ENCODE results near the gene PPARA. TPM values are rescaled to one million over a fixed set of nuclear protein-coding genes. Genes with fewer than 3 reads are reported as not detected.
A peak's percentile ranks its signal among the peaks of the same experiment; 100 is the strongest.

PPARA gene
- total and polyA plus RNA-seq, 7 experiments from 2014 or later, result 3.7 to 21.6 (median 16.4) TPM

- H3K9me3 Mint-ChIP-seq, result no peaks in the 10 kb centered on the region
- Histone ChIP-seq H3K4me1 (ENCODE audit: control insufficient read depth in 2 of 2, insufficient read depth in 2 of 2, low read length in 2 of 2) (no peaks in the 10 kb centered on the region), H3K9me3 (ENCODE audit: control insufficient read depth in 2 of 3, low read length in 3 of 3) (no peaks in the 10 kb centered on the region), H3K36me3 (ENCODE audit: control insufficient read depth in 2 of 3, insufficient read depth in 3 of 3, low read length in 3 of 3) (peaks cover 0 to 51% (median 0%) of the 10 kb centered on the region in 3 experiments), H3K27me3 (ENCODE audit: control insufficient read depth in 2 of 2, insufficient read depth in 2 of 2, low read length in 2 of 2) (no peaks in the 10 kb centered on the region), H3K27ac (ENCODE audit: low read depth, low read length) (no peak overlapping the region), H3K4me3 (ENCODE audit: low read length) (no peak overlapping the region)
- no peak for DNase-seq
- ChIA-PET POLR2A (no interaction called here), CTCF (no interaction called here)
- no peaks in the 10 kb centered on the region for H3K27me3 Mint-ChIP-seq
- no peaks in the 10 kb centered on the region for H3K36me3 Mint-ChIP-seq
- intact Hi-C loops (cut with micrococcal nuclease), result no loop called here
- no peaks in the 10 kb centered on the region for H3K4me1 Mint-ChIP-seq
- ATAC-seq, result no peak
- H3K27ac Mint-ChIP-seq, result peak overlapping the region in 1 of 9 donors; percentile 51
- no peak overlapping the region for H3K4me3 Mint-ChIP-seq
Observed at GRCh38 chr22:46108564-46109473, 41.5 kb upstream of the PPARA start.

- no peaks in the 10 kb centered on the region for H3K9me3 Mint-ChIP-seq
- H3K36me3 Mint-ChIP-seq, result no peaks in the 10 kb centered on the region
- H3K4me3 Mint-ChIP-seq, result no peak overlapping the region
- no peaks in the 10 kb centered on the region for H3K4me1 ChIP-seq (ENCODE audit: control insufficient read depth in 2 of 2, insufficient read depth in 2 of 2, low read length in 2 of 2)
- H3K27me3 ChIP-seq (ENCODE audit: control insufficient read depth in 2 of 2, insufficient read depth in 2 of 2, low read length in 2 of 2), result no peaks in the 10 kb centered on the region
- no peaks in the 10 kb centered on the region for H3K27me3 Mint-ChIP-seq
- H3K4me1 Mint-ChIP-seq, result no peaks in the 10 kb centered on the region
- no peaks in the 10 kb centered on the region for H3K9me3 ChIP-seq (ENCODE audit: control insufficient read depth in 2 of 3, low read length in 3 of 3)
- no peak for ATAC-seq
- ChIA-PET CTCF (no interaction called here), POLR2A (no interaction called here)
- no peak for DNase-seq
- peak overlapping the region in 2 of 9 donors; percentile 51 to 58 for H3K27ac Mint-ChIP-seq
- intact Hi-C loops (cut with micrococcal nuclease), result loop anchor here in 1 of 2 donors (5.0 kb wide), 1 partner anchor 37 kb away; no protein-coding TSS in a partner anchor
- H3K36me3 ChIP-seq (ENCODE audit: control insufficient read depth in 2 of 3, insufficient read depth in 3 of 3, low read length in 3 of 3), result peaks cover 0 to 50% (median 0%) of the 10 kb centered on the region in 3 experiments
- H3K4me3 ChIP-seq (ENCODE audit: low read length), result no peak overlapping the region
- no peak overlapping the region for H3K27ac ChIP-seq (ENCODE audit: low read depth, low read length)
Observed at GRCh38 chr22:46109474-46110003, 40.8 kb upstream of the PPARA start.

GRCh38 chr22:46110215-46110614 is 40.1 kb upstream of the PPARA start:
- no peak overlapping the region for H3K27ac Mint-ChIP-seq
- H3K27me3 ChIP-seq (ENCODE audit: control insufficient read depth in 2 of 2, insufficient read depth in 2 of 2, low read length in 2 of 2), result no peaks in the 10 kb centered on the region
- H3K36me3 ChIP-seq (ENCODE audit: control insufficient read depth in 2 of 3, insufficient read depth in 3 of 3, low read length in 3 of 3), result peaks cover 0 to 43% (median 0%) of the 10 kb centered on the region in 3 experiments
- CTCF ChIA-PET, result no interaction called here
- no peaks in the 10 kb centered on the region for H3K9me3 Mint-ChIP-seq
- DNase-seq (no peak), ATAC-seq (no peak)
- H3K9me3 ChIP-seq (ENCODE audit: control insufficient read depth in 2 of 3, low read length in 3 of 3), result no peaks in the 10 kb centered on the region
- no peak overlapping the region for H3K4me3 Mint-ChIP-seq
- no peaks in the 10 kb centered on the region for H3K36me3 Mint-ChIP-seq
- peaks cover 0 to 3% (median 0%) of the 10 kb centered on the region in 7 donors for H3K4me1 Mint-ChIP-seq
- POLR2A ChIA-PET, result no interaction called here
- H3K27ac ChIP-seq (ENCODE audit: low read depth, low read length), result no peak overlapping the region
- H3K4me1 ChIP-seq (ENCODE audit: control insufficient read depth in 2 of 2, insufficient read depth in 2 of 2, low read length in 2 of 2), result no peaks in the 10 kb centered on the region
- H3K4me3 ChIP-seq (ENCODE audit: low read length), result no peak overlapping the region
- intact Hi-C loops (cut with micrococcal nuclease), result loop anchor here in 1 of 2 donors (5.0 kb wide), 1 partner anchor 38 kb away; no protein-coding TSS in a partner anchor
- H3K27me3 Mint-ChIP-seq, result no peaks in the 10 kb centered on the region

GRCh38 chr22:46111645-46112306 is 38.5 kb upstream of the PPARA start:
- ATAC-seq (no peak), DNase-seq (no peak)
- no peak overlapping the region for H3K27ac ChIP-seq (ENCODE audit: low read depth, low read length)
- no peaks in the 10 kb centered on the region for H3K27me3 ChIP-seq (ENCODE audit: control insufficient read depth in 2 of 2, insufficient read depth in 2 of 2, low read length in 2 of 2)
- intact Hi-C loops (cut with micrococcal nuclease), result loop anchor here in 1 of 2 donors (5.0 kb wide), 1 partner anchor 39 kb away; no protein-coding TSS in a partner anchor
- POLR2A ChIA-PET, result no interaction called here
- Mint-ChIP-seq H3K36me3 (no peaks in the 10 kb centered on the region), H3K27ac (no peak overlapping the region), H3K4me1 (peaks cover 0 to 6% (median 0%) of the 10 kb centered on the region in 7 donors), H3K27me3 (no peaks in the 10 kb centered on the region), H3K9me3 (no peaks in the 10 kb centered on the region), H3K4me3 (no peak overlapping the region)
- H3K36me3 ChIP-seq (ENCODE audit: control insufficient read depth in 2 of 3, insufficient read depth in 3 of 3, low read length in 3 of 3), result peaks cover 0 to 36% (median 0%) of the 10 kb centered on the region in 3 experiments
- H3K9me3 ChIP-seq (ENCODE audit: control insufficient read depth in 2 of 3, low read length in 3 of 3), result no peaks in the 10 kb centered on the region
- CTCF ChIA-PET, result interaction anchor here (1.1 to 1.9 kb wide), 2 partner anchors 98 to 105 kb away, joined by 3 to 6 read pairs; no protein-coding TSS in a partner anchor
- no peak overlapping the region for H3K4me3 ChIP-seq (ENCODE audit: low read length)
- H3K4me1 ChIP-seq (ENCODE audit: control insufficient read depth in 2 of 2, insufficient read depth in 2 of 2, low read length in 2 of 2), result peaks cover 0 to 2% of the 10 kb centered on the region in 2 donors

- Histone ChIP-seq H3K27ac (ENCODE audit: low read depth, low read length) (no peak overlapping the region), H3K27me3 (ENCODE audit: control insufficient read depth in 2 of 2, insufficient read depth in 2 of 2, low read length in 2 of 2) (no peaks in the 10 kb centered on the region), H3K4me1 (ENCODE audit: control insufficient read depth in 2 of 2, insufficient read depth in 2 of 2, low read length in 2 of 2) (peaks cover 0 to 4% of the 10 kb centered on the region in 2 donors), H3K4me3 (ENCODE audit: low read length) (no peak overlapping the region), H3K9me3 (ENCODE audit: control insufficient read depth in 2 of 3, low read length in 3 of 3) (no peaks in the 10 kb centered on the region), H3K36me3 (ENCODE audit: control insufficient read depth in 2 of 3, insufficient read depth in 3 of 3, low read length in 3 of 3) (peaks cover 0 to 36% (median 0%) of the 10 kb centered on the region in 3 experiments)
- intact Hi-C loops (cut with micrococcal nuclease), result loop anchor here in 1 of 2 donors (5.0 kb wide), 1 partner anchor 40 kb away; no protein-coding TSS in a partner anchor
- H3K36me3 Mint-ChIP-seq, result no peaks in the 10 kb centered on the region
- POLR2A ChIA-PET, result no interaction called here
- DNase-seq (no peak), ATAC-seq (no peak)
- peak overlapping the region in 1 of 9 donors; percentile 80 for H3K27ac Mint-ChIP-seq
- peaks cover 0 to 6% (median 0%) of the 10 kb centered on the region in 7 donors for H3K4me1 Mint-ChIP-seq
- CTCF ChIA-PET, result interaction anchor here (1.9 to 7.9 kb wide), 2 partner anchors 105 to 106 kb away, joined by 6 to 112 read pairs; no protein-coding TSS in a partner anchor
- no peak overlapping the region for H3K4me3 Mint-ChIP-seq
- H3K27me3 Mint-ChIP-seq, result no peaks in the 10 kb centered on the region
- no peaks in the 10 kb centered on the region for H3K9me3 Mint-ChIP-seq
Observed at GRCh38 chr22:46112405-46112804, 37.9 kb upstream of the PPARA start.

GRCh38 chr22:46113110-46113909 is 37.0 kb upstream of the PPARA start:
- Mint-ChIP-seq H3K9me3 (no peaks in the 10 kb centered on the region), H3K27me3 (no peaks in the 10 kb centered on the region), H3K4me1 (peaks cover 0 to 6% (median 0%) of the 10 kb centered on the region in 7 donors), H3K4me3 (no peak overlapping the region), H3K27ac (no peak overlapping the region), H3K36me3 (no peaks in the 10 kb centered on the region)
- DNase-seq (no peak), ATAC-seq (no peak)
- Histone ChIP-seq H3K4me3 (ENCODE audit: low read length) (no peak overlapping the region), H3K9me3 (ENCODE audit: control insufficient read depth in 2 of 3, low read length in 3 of 3) (no peaks in the 10 kb centered on the region), H3K36me3 (ENCODE audit: control insufficient read depth in 2 of 3, insufficient read depth in 3 of 3, low read length in 3 of 3) (peaks cover 0 to 32% (median 0%) of the 10 kb centered on the region in 3 experiments), H3K4me1 (ENCODE audit: control insufficient read depth in 2 of 2, insufficient read depth in 2 of 2, low read length in 2 of 2) (peaks cover 0 to 4% of the 10 kb centered on the region in 2 donors), H3K27me3 (ENCODE audit: control insufficient read depth in 2 of 2, insufficient read depth in 2 of 2, low read length in 2 of 2) (no peaks in the 10 kb centered on the region), H3K27ac (ENCODE audit: low read depth, low read length) (no peak overlapping the region)
- intact Hi-C loops (cut with micrococcal nuclease), result loop anchor here in 1 of 2 donors (5.0 kb wide), 1 partner anchor 41 kb away; no protein-coding TSS in a partner anchor
- ChIA-PET POLR2A (interaction anchor here (0.8 to 1.0 kb wide), 2 partner anchors 77 to 99 kb away, joined by 3 to 4 read pairs; no protein-coding TSS in a partner anchor), CTCF (interaction anchor here (0.7 to 7.9 kb wide), 8 partner anchors 15 to 202 kb away, joined by 3 to 112 read pairs (median 3); no protein-coding TSS in a partner anchor)
